Stimulated activated CD4-positive, alpha-beta T cell treated with anti-CD3 and anti-CD28 coated beads, TNF-alpha, amount 100 ng/mL, for 1 hour (primary cell): ENCODE data around the gene KLHDC10.
"Not testable (repeated sequence)": the region's sequence is repeated elsewhere in the genome, so short reads cannot be mapped to it uniquely, and the experiment has no call there.

Experiments used
- DNase-seq, 3 donors: peaks; one replicate each; pipeline ENCODE4 v3.0.0-alpha.2; 2020; ENCODE audit warnings: low read depth in 3 of 3, low spot score in 1 of 3

The KLHDC10 gene

GRCh38 chr7:130154501-130155317, 84.4 kb downstream of the KLHDC10 start:
- no peak for DNase-seq

GRCh38 chr7:130156140-130156539, 85.8 kb downstream of the KLHDC10 start:
- no peak for DNase-seq

- no peak for DNase-seq
Observed at GRCh38 chr7:130157700-130158099, 87.4 kb downstream of the KLHDC10 start.

GRCh38 chr7:130160023-130160422, 89.7 kb downstream of the KLHDC10 start:
- no peak for DNase-seq

GRCh38 chr7:130160455-130160854, 90.1 kb downstream of the KLHDC10 start:
- DNase-seq, result no peak

- no peak for DNase-seq
Observed at GRCh38 chr7:130162196-130162595, 91.9 kb downstream of the KLHDC10 start.

- no peak for DNase-seq
Observed at GRCh38 chr7:130174237-130174959, 104.1 kb downstream of the KLHDC10 start.

GRCh38 chr7:130178251-130178650, 107.9 kb downstream of the KLHDC10 start:
- DNase-seq, result no peak

- DNase-seq, result no peak
Observed at GRCh38 chr7:130179631-130180030, 109.3 kb downstream of the KLHDC10 start.

GRCh38 chr7:130180571-130181262, 110.4 kb downstream of the KLHDC10 start:
- peak in 1 of 3 donors; percentile 9 for DNase-seq

GRCh38 chr7:130181263-130181605, 110.9 kb downstream of the KLHDC10 start:
- no peak for DNase-seq

- DNase-seq, result no peak
Observed at GRCh38 chr7:130182990-130183389, 112.7 kb downstream of the KLHDC10 start.

GRCh38 chr7:130184349-130184748, 114.0 kb downstream of the KLHDC10 start:
- not testable (repeated sequence) for DNase-seq
